ENCODE data around the gene FGF3.

GRCh38 chr11:69799097-69799496 is 20.1 kb downstream of the FGF3 start:
- TF ChIP-seq POLR2A (IDR thresholded peaks at IDR 0.05; ENCODE audit: low read length) (no peak), GATA1 (IDR thresholded peaks at IDR 0.05; ENCODE audit: low read depth, low read length) (no peak)

Measured in erythroblast (primary cell).